EH (cell line): ENCODE results near the gene ZNF385B.

Experiments used
- DNase-seq: peaks from one replicate; pipeline ENCODE4 v3.0.0-alpha.2; 2015; ENCODE audit warnings: low read depth

ZNF385B gene

GRCh38 chr2:179856205-179856604 is 5.2 kb downstream of the ZNF385B start:
- DNase-seq, result no peak

GRCh38 chr2:179855673-179856072 is 5.7 kb downstream of the ZNF385B start:
- no peak for DNase-seq

- no peak for DNase-seq
Measured at GRCh38 chr2:179854891-179855290, 6.5 kb downstream of the ZNF385B start.

- DNase-seq, result no peak
Measured at GRCh38 chr2:179853108-179853507, 8.3 kb downstream of the ZNF385B start.

- DNase-seq, result peak; percentile 72
Measured at GRCh38 chr2:179850188-179850587, 11.2 kb downstream of the ZNF385B start.

- no peak for DNase-seq
Measured at GRCh38 chr2:179849719-179850118, 11.7 kb downstream of the ZNF385B start.

- no peak for DNase-seq
Measured at GRCh38 chr2:179843541-179843940, 17.9 kb downstream of the ZNF385B start.

- peak; percentile 35 for DNase-seq
Measured at GRCh38 chr2:179842498-179843153, 18.8 kb downstream of the ZNF385B start.

- no peak for DNase-seq
Measured at GRCh38 chr2:179840840-179841239, 20.6 kb downstream of the ZNF385B start.

GRCh38 chr2:179837408-179837807 is 24.0 kb downstream of the ZNF385B start:
- DNase-seq, result peak; percentile 26

GRCh38 chr2:179830043-179830787 is 31.2 kb downstream of the ZNF385B start:
- DNase-seq, result no peak

GRCh38 chr2:179826297-179826696 is 35.1 kb downstream of the ZNF385B start:
- no peak for DNase-seq

- DNase-seq, result peak; percentile 6
Measured at GRCh38 chr2:179825494-179825893, 35.9 kb downstream of the ZNF385B start.

- no peak for DNase-seq
Measured at GRCh38 chr2:179824961-179825360, 36.5 kb downstream of the ZNF385B start.

GRCh38 chr2:179822540-179822939 is 38.9 kb downstream of the ZNF385B start:
- DNase-seq, result no peak

- DNase-seq, result peak; percentile 4
Measured at GRCh38 chr2:179818546-179818945, 42.9 kb downstream of the ZNF385B start.

GRCh38 chr2:179817181-179817841 is 44.1 kb downstream of the ZNF385B start:
- no peak for DNase-seq

GRCh38 chr2:179814050-179814449 is 47.4 kb downstream of the ZNF385B start:
- DNase-seq, result no peak

GRCh38 chr2:179812501-179812900 is 48.9 kb downstream of the ZNF385B start:
- DNase-seq, result no peak

GRCh38 chr2:179811042-179811441 is 50.4 kb downstream of the ZNF385B start:
- DNase-seq, result no peak

GRCh38 chr2:179809606-179810005 is 51.8 kb downstream of the ZNF385B start:
- no peak for DNase-seq

GRCh38 chr2:179805001-179805400 is 56.4 kb downstream of the ZNF385B start:
- DNase-seq, result no peak

- DNase-seq, result no peak
Measured at GRCh38 chr2:179804206-179804605, 57.2 kb downstream of the ZNF385B start.
